Mucosa of rectum (tissue), 2 donors: Measurements from ENCODE around the gene PPP6R1.

ENCODE experiments used
- H3K27ac ChIP-seq, 2 donors: one replicate each; pipeline ENCODE4 v1.7.0; 2013; ENCODE audit warnings: inconsistent platforms in 2 of 2, low read depth in 2 of 2, low read length in 2 of 2
- H3K27me3 ChIP-seq, 2 donors: one replicate each; pipeline ENCODE4 v1.7.0; 2013; ENCODE audit warnings: low read length in 2 of 2; ENCODE audit not compliant: control insufficient read depth in 2 of 2, insufficient read depth in 2 of 2
- H3K36me3 ChIP-seq, 2 donors: one replicate each; pipeline ENCODE4 v1.7.0; 2013; ENCODE audit warnings: low read length in 2 of 2; ENCODE audit not compliant: control insufficient read depth in 2 of 2, insufficient read depth in 2 of 2
- H3K4me1 ChIP-seq, 2 donors: one replicate each; pipeline ENCODE4 v1.7.0; 2013; ENCODE audit warnings: low read length in 2 of 2, mild to moderate bottlenecking in 1 of 2; ENCODE audit not compliant: control insufficient read depth in 2 of 2, insufficient read depth in 2 of 2
- H3K4me3 ChIP-seq, 2 donors: one replicate each; pipeline ENCODE4 v1.7.0; 2013; ENCODE audit warnings: low read length in 2 of 2
- H3K9ac ChIP-seq, 2 donors: one replicate each; pipeline ENCODE4 v1.7.0; 2013; ENCODE audit warnings: low read length in 2 of 2, low read depth in 1 of 2, mild to moderate bottlenecking in 1 of 2
- H3K9me3 ChIP-seq, 2 donors: one replicate each; pipeline ENCODE4 v1.7.0; 2013; ENCODE audit warnings: low read length in 2 of 2; ENCODE audit not compliant: control insufficient read depth in 2 of 2
- donor health status: healthy.
- donor health status: Normal muscosa, but diverticular disease.

Gene PPP6R1

DNA sequence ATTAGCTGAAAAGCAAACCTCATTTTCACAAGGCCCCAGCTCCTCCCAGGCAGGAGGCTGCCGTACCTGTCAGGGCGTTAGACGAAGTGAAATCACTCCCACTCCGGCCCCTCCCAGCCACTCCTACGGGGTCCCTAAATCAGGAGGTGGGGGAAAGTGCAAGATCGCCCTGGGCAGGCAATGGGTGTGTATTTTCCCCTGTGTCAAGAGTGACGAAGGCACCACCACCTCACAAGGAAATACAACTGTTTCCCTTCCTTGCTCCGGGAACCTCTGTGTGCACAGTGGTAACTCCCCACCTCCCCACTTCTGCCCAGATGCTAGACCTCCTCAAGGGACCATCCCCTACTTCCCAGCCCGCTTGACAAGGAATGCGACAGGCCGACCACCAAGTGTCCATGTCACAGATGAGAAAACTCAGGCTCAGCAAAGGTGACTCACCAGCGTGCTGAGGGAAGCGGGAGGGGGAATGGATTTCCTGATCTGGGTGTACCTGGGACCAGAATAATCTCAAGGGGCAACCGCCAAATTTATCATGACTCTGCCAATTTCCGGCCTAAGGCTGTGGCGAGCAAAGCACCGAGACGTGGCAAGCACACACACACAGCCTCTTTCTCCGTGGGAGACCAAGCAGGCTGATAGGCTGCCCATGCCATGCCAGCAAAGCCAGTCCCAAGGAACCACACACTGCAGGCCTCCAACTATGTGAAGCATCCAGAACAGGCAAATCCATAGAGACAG lies 7.3 kb downstream of the PPP6R1 start:
- peaks cover 3 to 7% of the 10 kb centered on the region in 2 donors for H3K36me3 ChIP-seq
- peaks cover 64 to 67% of the 10 kb centered on the region in 2 donors for H3K4me1 ChIP-seq
- no peaks in the 10 kb centered on the region for H3K9me3 ChIP-seq
- H3K27me3 ChIP-seq: no peaks in the 10 kb centered on the region
- H3K4me3 ChIP-seq: peak overlapping the region; percentile 26 to 44
- H3K27ac ChIP-seq: peak overlapping the region; percentile 81 to 88
- H3K9ac ChIP-seq: peak overlapping the region; percentile 36 to 47

DNA sequence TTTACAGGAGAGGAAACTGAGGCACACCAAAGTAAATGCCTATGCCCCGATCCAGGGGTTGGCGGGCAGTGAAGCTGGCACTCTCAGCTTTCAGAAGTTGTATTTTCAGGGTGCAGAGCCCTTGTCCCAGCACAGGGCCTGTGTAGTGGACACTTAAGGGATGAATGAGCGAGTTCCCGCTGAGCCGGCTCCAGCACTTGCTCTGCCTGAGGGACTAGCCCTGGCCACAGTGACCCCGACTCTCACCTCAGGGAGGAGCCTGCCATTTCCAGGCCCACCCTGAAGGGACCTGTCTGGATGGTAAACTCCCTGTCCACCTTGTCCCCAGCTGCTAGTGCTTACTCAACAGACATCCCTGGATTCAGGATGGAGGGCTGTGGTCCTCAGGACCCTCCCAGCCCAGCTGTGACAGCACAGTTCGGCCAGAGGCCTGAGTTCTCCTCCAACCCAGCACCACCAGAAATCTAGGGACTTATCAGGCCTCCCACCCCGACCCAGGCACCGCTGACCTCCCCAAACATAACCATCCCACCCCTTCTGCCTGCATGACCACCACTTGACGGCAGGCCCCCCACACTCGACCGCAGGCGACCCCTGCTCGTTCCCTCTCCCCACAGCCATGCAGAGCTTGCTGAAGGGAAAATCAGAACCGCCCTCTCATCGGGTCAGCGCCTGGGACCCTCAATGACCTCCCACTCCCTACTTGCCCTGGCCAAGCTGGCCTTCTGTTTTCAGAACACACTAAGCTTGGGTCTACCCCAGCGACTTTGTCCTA lies 8.4 kb downstream of the PPP6R1 start:
- peak overlapping the region; percentile 81 to 88 for H3K27ac ChIP-seq
- H3K27me3 ChIP-seq: no peaks in the 10 kb centered on the region
- no peaks in the 10 kb centered on the region for H3K9me3 ChIP-seq
- peaks cover 12 to 13% of the 10 kb centered on the region in 2 donors for H3K36me3 ChIP-seq
- peak overlapping the region in 1 of 2 donors; percentile 36 for H3K9ac ChIP-seq
- H3K4me1 ChIP-seq: peaks cover 55 to 56% of the 10 kb centered on the region in 2 donors
- H3K4me3 ChIP-seq: peak overlapping the region in 1 of 2 donors; percentile 18

DNA sequence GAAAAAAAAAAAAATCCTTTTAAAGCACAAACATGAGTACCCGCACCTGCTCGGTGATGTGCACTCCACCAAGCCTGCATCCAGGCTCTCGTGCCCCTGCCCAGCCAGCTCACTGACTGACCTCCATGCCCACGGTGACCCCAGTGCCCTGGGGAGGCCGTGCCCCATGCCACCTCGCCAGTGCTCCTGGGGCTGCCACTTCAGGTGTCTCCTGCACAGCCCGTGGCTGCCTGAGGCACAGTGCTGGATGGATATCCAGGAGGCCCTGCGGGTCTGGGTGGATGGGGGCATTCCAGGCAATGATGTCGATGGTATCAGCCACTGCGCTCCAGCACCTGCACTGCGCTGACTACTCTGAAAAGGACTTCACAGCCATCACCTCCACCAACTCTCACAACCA lies 9.0 kb downstream of the PPP6R1 start:
- Histone ChIP-seq H3K9me3 (no peaks in the 10 kb centered on the region), H3K27ac (no peak overlapping the region), H3K9ac (peak overlapping the region in 1 of 2 donors; percentile 36), H3K27me3 (no peaks in the 10 kb centered on the region), H3K4me3 (no peak overlapping the region), H3K36me3 (peaks cover 18 to 19% of the 10 kb centered on the region in 2 donors), H3K4me1 (peaks cover 49 to 50% of the 10 kb centered on the region in 2 donors)

DNA sequence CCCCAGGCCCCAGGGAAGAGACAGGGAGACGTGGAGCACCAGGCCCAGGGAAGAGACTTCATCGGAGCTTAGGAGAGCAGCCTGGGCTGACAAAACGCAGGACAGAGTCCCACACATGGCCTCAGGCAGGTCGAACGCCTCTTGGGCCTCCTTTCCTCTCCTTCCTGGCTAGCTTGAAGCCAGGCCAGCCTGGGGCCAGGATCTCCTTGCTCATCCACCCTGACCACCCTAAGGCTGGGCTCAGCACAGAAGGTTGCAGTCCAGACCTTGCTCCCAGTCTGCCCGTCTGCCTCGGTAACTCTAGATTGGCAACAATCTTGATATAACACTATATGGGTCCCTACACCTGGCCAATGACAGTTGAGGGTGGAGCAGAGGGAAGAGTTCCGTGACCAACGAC lies 10.1 kb downstream of the PPP6R1 start:
- H3K36me3 ChIP-seq: peaks cover 29 to 30% of the 10 kb centered on the region in 2 donors
- H3K27ac ChIP-seq: peak overlapping the region; percentile 71 to 88
- peak overlapping the region in 1 of 2 donors; percentile 63 for H3K9ac ChIP-seq

DNA sequence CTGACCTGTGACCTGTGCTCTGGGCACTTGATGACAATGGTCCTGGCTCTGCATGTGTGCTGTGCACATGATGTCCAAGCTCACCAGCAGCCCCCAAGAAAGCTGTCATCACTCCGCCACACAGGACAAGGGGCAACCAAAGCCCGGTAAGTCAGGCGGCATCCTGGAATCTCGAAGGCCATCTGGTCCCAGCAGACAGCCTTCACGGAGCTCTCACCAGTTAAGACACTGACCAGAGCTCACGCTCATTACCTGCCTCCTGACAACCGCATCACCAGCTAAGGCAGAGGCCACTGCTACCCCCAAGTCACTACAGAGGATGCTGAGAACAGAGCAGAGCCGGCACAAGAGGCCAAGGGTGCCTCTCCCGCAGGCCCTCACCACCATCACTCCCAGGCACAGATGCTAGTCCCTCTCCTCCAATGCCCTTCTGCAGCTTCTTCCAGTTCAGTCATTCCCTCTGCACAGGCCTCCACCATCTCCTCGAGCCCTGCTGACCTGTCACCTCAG lies 10.6 kb downstream of the PPP6R1 start:
- peak overlapping the region; percentile 24 to 63 for H3K9ac ChIP-seq
- H3K4me1 ChIP-seq: peaks cover 45 to 46% of the 10 kb centered on the region in 2 donors
- peak overlapping the region; percentile 71 to 88 for H3K27ac ChIP-seq
- H3K9me3 ChIP-seq: no peaks in the 10 kb centered on the region
- H3K4me3 ChIP-seq: no peak overlapping the region
- peaks cover 33 to 35% of the 10 kb centered on the region in 2 donors for H3K36me3 ChIP-seq
- H3K27me3 ChIP-seq: no peaks in the 10 kb centered on the region

More for the DNA sequence above, 10.1 kb downstream of the PPP6R1 start:
- Histone ChIP-seq H3K4me3 (no peak overlapping the region), H3K9me3 (no peaks in the 10 kb centered on the region), H3K4me1 (peaks cover 45 to 48% of the 10 kb centered on the region in 2 donors), H3K27me3 (no peaks in the 10 kb centered on the region)

DNA sequence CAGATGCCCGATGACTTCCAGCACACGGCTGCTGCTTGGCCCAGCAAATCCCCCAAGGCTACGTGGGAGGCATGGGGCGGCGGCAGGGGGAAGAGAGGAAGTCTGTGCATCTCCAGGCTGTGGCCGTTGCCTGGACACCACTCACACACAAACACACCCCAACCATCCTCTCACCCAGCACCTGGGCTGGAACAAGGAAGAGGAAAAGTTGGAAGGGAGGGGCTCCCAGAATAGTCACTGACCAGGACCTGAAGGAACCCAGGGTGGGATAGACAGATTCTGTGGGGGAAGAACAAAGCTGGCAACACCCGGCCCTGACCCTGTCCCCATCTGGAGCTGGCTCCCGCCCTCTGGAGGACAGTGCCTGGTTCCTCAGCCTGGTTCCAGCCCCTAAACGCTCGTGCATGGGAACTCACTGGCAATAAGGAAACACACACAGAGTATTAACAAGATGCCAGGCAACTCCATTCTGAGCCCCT lies 11.2 kb downstream of the PPP6R1 start:
- H3K36me3 ChIP-seq: peaks cover 35 to 37% of the 10 kb centered on the region in 2 donors

DNA sequence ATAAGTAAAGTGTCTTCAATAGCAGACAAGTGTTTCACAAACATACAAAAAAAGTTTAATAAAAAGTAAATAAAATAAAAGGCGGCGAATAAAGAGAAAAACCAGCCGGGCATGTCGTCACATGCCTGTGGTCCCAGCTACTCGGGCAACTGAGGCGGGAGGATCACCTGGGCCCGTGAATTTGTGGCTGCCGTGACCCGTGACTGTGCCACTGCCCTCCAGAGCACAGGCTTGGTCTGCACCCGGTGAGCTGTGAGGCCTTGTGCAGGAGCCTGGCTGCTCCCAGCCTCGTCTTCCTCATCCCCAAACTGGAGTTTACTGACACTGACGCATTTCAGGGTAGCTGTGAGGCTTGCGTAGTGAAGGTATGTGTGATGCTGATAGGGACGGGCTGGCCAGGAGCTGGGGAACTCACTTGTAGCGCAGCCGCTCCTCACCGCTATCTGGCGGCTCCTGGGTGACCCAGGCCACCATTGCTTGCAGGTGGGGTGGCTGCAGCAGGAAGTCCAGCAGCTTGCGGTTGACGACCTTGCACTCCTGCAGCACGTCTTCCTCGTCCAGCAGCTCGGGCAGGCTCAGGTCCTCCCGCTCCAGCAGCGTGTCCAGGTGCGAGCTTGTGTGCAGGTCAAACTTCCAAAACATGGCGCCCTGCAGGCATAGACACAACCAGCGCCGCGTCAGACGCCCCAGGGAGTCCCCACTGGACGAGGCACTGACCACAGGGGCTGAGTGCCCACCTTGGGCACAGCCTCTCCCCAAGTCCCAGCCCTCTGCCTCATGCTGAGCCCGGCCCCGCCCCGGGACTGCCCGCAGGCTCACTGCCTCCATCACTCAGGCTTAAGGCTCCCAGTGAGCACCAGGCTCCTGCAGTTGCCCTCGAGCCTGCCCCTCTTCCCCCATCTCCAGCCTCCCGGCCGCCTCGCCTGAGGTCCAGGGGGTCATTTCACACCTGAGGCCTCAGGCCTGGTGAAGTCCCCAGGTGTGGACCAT lies 12.1 kb downstream of the PPP6R1 start:
- Histone ChIP-seq H3K9ac (no peak overlapping the region), H3K4me3 (no peak overlapping the region), H3K27me3 (no peaks in the 10 kb centered on the region), H3K36me3 (peaks cover 44 to 46% of the 10 kb centered on the region in 2 donors), H3K27ac (peak overlapping the region; percentile 71 to 88), H3K9me3 (no peaks in the 10 kb centered on the region), H3K4me1 (peaks cover 37 to 43% of the 10 kb centered on the region in 2 donors)

More for the DNA sequence above, 11.2 kb downstream of the PPP6R1 start:
- Histone ChIP-seq H3K9ac (peak overlapping the region; percentile 24 to 63), H3K4me3 (no peak overlapping the region), H3K9me3 (no peaks in the 10 kb centered on the region), H3K4me1 (peaks cover 40 to 45% of the 10 kb centered on the region in 2 donors), H3K27me3 (no peaks in the 10 kb centered on the region), H3K27ac (peak overlapping the region; percentile 71 to 88)

DNA sequence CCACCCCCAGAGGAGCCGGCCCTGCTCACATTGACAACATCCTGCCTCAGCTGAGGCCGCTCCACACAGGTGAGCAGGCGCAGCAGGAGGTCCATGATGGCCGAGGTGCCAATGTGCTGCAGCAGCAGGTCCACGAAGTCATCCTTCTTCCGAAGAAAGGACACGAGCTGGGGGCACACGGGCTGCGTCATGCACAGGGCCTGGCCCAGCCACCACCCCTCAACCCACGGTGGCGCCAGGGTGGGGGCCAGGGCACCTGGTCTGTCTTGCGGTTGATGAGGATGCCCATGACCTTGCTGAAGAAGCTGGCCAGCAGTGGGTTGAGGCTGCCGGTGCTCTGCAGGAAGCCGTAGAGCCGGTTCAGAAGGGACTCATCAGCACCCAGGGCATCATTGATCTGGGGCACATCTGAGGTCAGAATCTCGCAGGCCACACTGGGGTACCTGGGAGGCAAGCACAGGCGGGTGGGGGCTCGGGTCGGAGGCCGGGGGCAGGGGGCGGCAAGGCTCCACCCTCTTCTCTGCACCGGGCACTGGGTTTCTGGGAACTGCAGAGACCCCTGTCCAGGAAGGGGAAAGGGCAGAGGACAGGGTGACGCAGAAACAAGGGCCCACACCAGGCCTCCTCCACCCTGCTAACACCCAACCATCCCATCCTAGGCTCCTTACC lies 13.4 kb downstream of the PPP6R1 start:
- no peak overlapping the region for H3K9ac ChIP-seq
- H3K27me3 ChIP-seq: no peaks in the 10 kb centered on the region
- H3K9me3 ChIP-seq: no peaks in the 10 kb centered on the region
- no peak overlapping the region for H3K4me3 ChIP-seq
- H3K4me1 ChIP-seq: peaks cover 24 to 30% of the 10 kb centered on the region in 2 donors
- H3K36me3 ChIP-seq: peaks cover 56 to 59% of the 10 kb centered on the region in 2 donors
- H3K27ac ChIP-seq: no peak overlapping the region
